Immature natural killer cell (primary cell): ENCODE data around the gene KRTAP10-12. TPM values are rescaled to one million over a fixed set of nuclear protein-coding genes. Genes with fewer than 3 reads are reported as not detected.

ENCODE experiments used
- DNase-seq, 3 donors: peaks; one replicate each; pipeline ENCODE4 v3.0.0; 2022; ENCODE audit warnings: mixed read lengths in 1 of 3
- H3K27ac Mint-ChIP-seq, 6 donors: one replicate each; pipeline ENCODE4 v1.8.0; 2020; ENCODE audit warnings: mixed read lengths in 6 of 6, mild to moderate bottlenecking in 5 of 6, inconsistent platforms in 4 of 6, moderate library complexity in 3 of 6
- H3K27me3 Mint-ChIP-seq, 3 donors: one replicate each; pipeline ENCODE4 v1.8.0; 2020 to 2021; ENCODE audit warnings: low read depth in 3 of 3, mild to moderate bottlenecking in 3 of 3, mixed read lengths in 3 of 3, moderate library complexity in 3 of 3, inconsistent platforms in 1 of 3
- H3K36me3 Mint-ChIP-seq, 3 donors: one replicate each; pipeline ENCODE4 v1.8.0; 2020; ENCODE audit warnings: mixed read lengths in 3 of 3, inconsistent platforms in 2 of 3, mild to moderate bottlenecking in 2 of 3
- H3K4me1 Mint-ChIP-seq, 2 donors: one replicate each; pipeline ENCODE4 v1.8.0; 2020; ENCODE audit warnings: inconsistent platforms in 2 of 2, mild to moderate bottlenecking in 2 of 2, mixed read lengths in 2 of 2, moderate library complexity in 1 of 2
- H3K4me3 Mint-ChIP-seq, 5 donors: one replicate each; pipeline ENCODE4 v1.8.0; 2020; ENCODE audit warnings: mild to moderate bottlenecking in 5 of 5, mixed read lengths in 5 of 5, inconsistent platforms in 3 of 5, moderate library complexity in 3 of 5
- H3K9me3 Mint-ChIP-seq, 6 donors: one replicate each; pipeline ENCODE4 v1.8.0; 2020; ENCODE audit warnings: mild to moderate bottlenecking in 6 of 6, mixed read lengths in 6 of 6, inconsistent platforms in 4 of 6, moderate library complexity in 3 of 6
- polyA plus RNA-seq, 3 donors: library from polyadenylated mRNA; unstranded; fragments of 300-500 nt; fragmentation: Illumina TruSeq; gene quantifications; one replicate each; pipeline ENCODE4 v1.2.3, GENCODE V29; 2021

The KRTAP10-12 gene
- polyA plus RNA-seq, 3 donors from 2014 or later = not detected

GRCh38 chr21:44695184-44695583, 1.8 kb upstream of the KRTAP10-12 start:
- H3K4me1 Mint-ChIP-seq = peaks cover 0 to 8% of the 10 kb centered on the region in 2 donors
- H3K9me3 Mint-ChIP-seq = peaks cover 0 to 18% (median 6%) of the 10 kb centered on the region in 6 donors
- peaks cover 0 to 7% (median 4%) of the 10 kb centered on the region in 3 donors for H3K36me3 Mint-ChIP-seq
- H3K4me3 Mint-ChIP-seq = no peak overlapping the region
- H3K27me3 Mint-ChIP-seq = peaks cover 4 to 16% (median 10%) of the 10 kb centered on the region in 3 donors
- DNase-seq = no peak
- no peak overlapping the region for H3K27ac Mint-ChIP-seq

GRCh38 chr21:44695641-44696040, 1.3 kb upstream of the KRTAP10-12 start:
- Mint-ChIP-seq H3K27ac (no peak overlapping the region), H3K4me1 (peaks cover 0 to 8% of the 10 kb centered on the region in 2 donors), H3K36me3 (peaks cover 0 to 7% (median 4%) of the 10 kb centered on the region in 3 donors), H3K9me3 (peaks cover 0 to 18% (median 6%) of the 10 kb centered on the region in 6 donors), H3K4me3 (no peak overlapping the region), H3K27me3 (peaks cover 5 to 16% (median 10%) of the 10 kb centered on the region in 3 donors)
- DNase-seq = no peak

- Mint-ChIP-seq H3K4me3 (no peak overlapping the region), H3K27me3 (peaks cover 8 to 19% (median 10%) of the 10 kb centered on the region in 3 donors), H3K27ac (no peak overlapping the region), H3K4me1 (peaks cover 0 to 8% of the 10 kb centered on the region in 2 donors), H3K36me3 (peaks cover 0 to 7% (median 4%) of the 10 kb centered on the region in 3 donors), H3K9me3 (peaks cover 0 to 18% (median 6%) of the 10 kb centered on the region in 6 donors)
- no peak for DNase-seq
These were observed 400 bp upstream of the KRTAP10-12 start for GRCh38 chr21:44696572-44696971.

DNA sequence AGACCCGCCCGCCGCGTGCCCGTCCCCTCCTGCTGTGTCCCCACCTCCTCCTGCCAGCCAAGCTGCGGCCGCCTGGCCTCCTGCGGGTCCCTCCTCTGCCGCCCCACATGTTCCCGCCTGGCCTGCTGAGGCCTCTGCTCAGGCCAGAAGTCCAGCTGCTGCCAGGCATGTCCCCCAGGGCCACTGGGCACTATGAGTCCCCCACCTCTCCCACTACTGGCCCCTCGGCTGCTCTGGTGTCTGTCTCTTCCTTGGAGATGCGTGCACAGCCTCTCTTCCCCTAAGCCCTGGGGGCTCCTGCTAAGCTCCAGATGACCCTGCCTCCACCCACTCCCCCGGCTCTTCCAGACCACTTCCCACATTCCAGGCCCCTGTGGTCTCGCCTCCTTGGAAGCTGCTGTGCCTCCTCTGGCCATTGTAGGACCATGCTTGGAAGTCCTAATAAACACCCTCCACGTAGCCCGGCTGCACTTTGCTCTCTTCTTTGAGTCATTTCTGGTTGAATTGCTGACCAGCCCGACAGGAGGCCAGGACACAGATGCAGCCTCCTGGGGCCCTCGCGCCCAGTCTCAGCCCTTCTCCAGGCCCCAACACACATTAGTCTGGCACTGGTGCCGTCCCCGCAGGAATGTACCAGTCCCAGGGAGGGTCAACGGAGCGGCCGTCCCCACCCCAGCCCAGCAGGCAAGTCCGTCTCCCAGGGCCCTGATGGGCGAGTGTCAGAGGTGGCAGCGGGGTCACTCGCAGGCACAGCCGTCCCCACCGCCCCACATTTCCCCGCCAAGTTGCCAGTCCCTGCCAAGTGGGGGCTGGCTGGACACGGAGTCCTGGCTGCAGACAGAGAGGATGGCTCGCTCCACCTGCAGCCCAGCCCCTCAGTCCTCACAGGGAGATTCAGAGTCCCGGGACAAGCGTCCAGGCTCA, 1.1 kb downstream of the KRTAP10-12 start:
- Mint-ChIP-seq H3K27me3 (peaks cover 8 to 24% (median 8%) of the 10 kb centered on the region in 3 donors), H3K4me3 (no peak overlapping the region), H3K9me3 (peaks cover 0 to 5% (median 0%) of the 10 kb centered on the region in 6 donors), H3K27ac (peak overlapping the region in 1 of 6 donors; percentile 55), H3K4me1 (peaks cover 0 to 8% of the 10 kb centered on the region in 2 donors), H3K36me3 (peaks cover 0 to 4% (median 0%) of the 10 kb centered on the region in 3 donors)
- no peak for DNase-seq

DNA sequence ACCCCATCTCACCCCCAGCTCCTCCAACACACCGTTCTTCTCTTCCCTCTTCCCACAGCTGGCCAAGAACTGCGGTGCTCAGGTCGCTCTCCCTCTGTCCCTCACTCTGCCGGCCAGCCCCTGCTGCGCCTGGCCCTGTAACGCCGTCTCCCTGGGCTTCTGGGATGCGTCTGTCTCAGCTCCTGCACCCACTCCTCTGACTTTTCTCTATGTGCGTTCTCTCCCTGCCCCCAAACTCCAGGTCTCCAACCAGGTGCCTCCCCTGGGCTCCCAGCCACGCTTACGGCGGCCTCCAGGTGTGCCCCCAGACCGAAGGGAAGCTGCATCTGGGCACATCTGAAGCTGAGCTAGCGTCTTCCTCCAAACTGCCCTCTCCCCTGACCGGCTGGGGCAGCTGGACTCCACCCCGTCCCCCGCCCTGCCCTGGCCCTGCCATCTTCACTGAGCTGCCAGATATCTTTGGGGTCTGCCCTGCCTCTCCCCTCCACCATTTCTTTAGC, 2.6 kb downstream of the KRTAP10-12 start:
- Mint-ChIP-seq H3K27ac (peak overlapping the region in 1 of 6 donors; percentile 46), H3K36me3 (peaks cover 0 to 4% (median 0%) of the 10 kb centered on the region in 3 donors), H3K27me3 (peaks cover 11 to 26% (median 12%) of the 10 kb centered on the region in 3 donors), H3K4me3 (no peak overlapping the region), H3K9me3 (peaks cover 0 to 4% (median 0%) of the 10 kb centered on the region in 6 donors), H3K4me1 (peaks cover 0 to 3% of the 10 kb centered on the region in 2 donors)
- no peak for DNase-seq

- Mint-ChIP-seq H3K4me3 (no peak overlapping the region), H3K9me3 (peaks cover 0 to 11% (median 4%) of the 10 kb centered on the region in 6 donors), H3K27me3 (peaks cover 14 to 34% (median 18%) of the 10 kb centered on the region in 3 donors), H3K36me3 (peaks cover 0 to 4% (median 0%) of the 10 kb centered on the region in 3 donors), H3K4me1 (peaks cover 3 to 5% of the 10 kb centered on the region in 2 donors), H3K27ac (no peak overlapping the region)
- no peak for DNase-seq
These were observed 3.4 kb downstream of the KRTAP10-12 start for GRCh38 chr21:44700101-44701022.

DNA sequence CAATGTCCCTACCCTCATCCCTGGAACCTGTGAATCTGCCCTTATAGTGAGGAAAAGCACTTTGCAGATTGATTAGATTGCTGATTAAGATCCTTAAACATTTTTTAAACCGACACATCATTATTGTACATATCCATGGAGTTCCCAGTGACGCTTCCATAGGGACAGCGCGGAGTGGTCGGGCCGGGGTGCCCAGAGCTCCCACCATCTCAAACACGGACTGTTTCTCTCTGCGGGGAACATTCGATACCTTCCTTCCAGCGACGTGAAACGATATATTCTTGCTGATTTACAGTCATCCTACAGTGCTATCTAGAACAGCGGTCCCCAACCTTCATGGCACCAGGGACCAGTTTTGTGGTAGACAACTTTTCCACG, 4.0 kb downstream of the KRTAP10-12 start:
- peaks cover 15 to 39% (median 22%) of the 10 kb centered on the region in 3 donors for H3K27me3 Mint-ChIP-seq
- H3K9me3 Mint-ChIP-seq = peaks cover 5 to 17% (median 10%) of the 10 kb centered on the region in 6 donors
- peaks cover 0 to 3% (median 1%) of the 10 kb centered on the region in 3 donors for H3K36me3 Mint-ChIP-seq
- peaks cover 8 to 11% of the 10 kb centered on the region in 2 donors for H3K4me1 Mint-ChIP-seq
- no peak overlapping the region for H3K4me3 Mint-ChIP-seq
- H3K27ac Mint-ChIP-seq = no peak overlapping the region
- DNase-seq = no peak

DNA sequence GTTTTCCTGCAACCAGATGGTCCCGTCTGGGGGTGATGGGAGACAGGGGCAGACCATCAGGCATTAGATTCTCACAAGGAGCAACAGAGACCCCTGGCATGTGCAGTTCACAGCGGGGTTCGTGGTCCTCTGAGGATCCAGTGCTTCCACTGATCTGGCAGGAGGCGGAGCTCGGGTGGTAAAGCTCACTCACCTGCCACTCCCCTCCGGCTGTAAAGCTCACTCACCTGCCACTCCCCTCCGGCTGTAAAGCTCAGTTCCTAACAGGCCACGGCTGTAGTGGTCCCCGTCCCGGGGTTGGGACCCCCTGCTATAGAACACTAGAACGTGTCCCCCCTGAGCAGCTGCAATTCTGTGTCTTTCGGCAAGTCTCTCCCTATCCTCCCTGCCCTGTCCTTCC, 4.6 kb downstream of the KRTAP10-12 start:
- H3K36me3 Mint-ChIP-seq = peaks cover 0 to 3% (median 0%) of the 10 kb centered on the region in 3 donors
- DNase-seq = no peak
- peaks cover 8 to 19% (median 11%) of the 10 kb centered on the region in 6 donors for H3K9me3 Mint-ChIP-seq
- no peak overlapping the region for H3K27ac Mint-ChIP-seq
- peaks cover 17 to 39% (median 22%) of the 10 kb centered on the region in 3 donors for H3K27me3 Mint-ChIP-seq
- peaks cover 12 to 13% of the 10 kb centered on the region in 2 donors for H3K4me1 Mint-ChIP-seq
- H3K4me3 Mint-ChIP-seq = no peak overlapping the region

DNA sequence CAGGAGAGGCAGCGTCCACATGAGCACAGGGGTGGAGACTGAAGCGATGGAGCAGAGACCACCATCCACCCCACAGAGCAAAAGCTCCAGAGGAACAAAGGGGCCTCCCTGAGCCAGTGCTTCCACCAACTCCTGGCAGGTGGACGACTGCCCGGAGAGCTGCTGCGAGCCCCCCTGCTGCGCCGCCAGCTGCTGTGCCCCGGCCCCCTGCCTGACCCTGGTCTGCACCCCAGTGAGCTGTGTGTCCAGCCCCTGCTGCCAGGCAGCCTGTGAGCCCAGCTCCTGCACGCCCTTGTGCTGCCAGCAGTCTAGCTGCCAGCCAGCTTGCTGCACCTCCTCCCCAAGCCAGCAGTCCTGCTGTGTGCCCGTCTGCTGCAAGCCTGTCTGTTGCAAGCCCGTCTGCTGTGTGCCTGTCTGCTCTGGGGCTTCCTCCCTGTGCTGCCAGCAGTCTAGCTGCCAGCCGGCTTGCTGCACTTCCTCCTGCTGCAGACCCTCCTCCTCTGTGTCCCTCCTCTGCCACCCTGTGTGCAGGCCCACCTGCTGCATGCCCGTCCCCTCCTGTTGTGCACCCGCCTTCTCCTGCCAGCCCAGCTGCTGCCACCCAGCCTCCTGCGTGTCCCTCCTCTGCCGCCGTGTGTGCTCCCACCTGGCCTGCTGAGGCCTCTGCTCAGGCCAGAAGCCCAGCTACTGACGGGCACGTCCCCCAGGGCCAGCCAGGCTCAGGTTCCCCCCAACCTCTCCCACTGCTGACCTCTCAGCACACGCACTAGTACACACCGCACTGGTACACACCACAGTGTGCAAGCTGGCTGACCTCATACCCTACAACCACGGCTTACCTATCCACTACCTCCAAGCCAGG, 5.4 kb downstream of the KRTAP10-12 start:
- no peak overlapping the region for H3K27ac Mint-ChIP-seq

GRCh38 chr21:44702973-44703730, 6.2 kb downstream of the KRTAP10-12 start:
- peaks cover 22 to 38% (median 24%) of the 10 kb centered on the region in 3 donors for H3K27me3 Mint-ChIP-seq
- peaks cover 0 to 3% (median 0%) of the 10 kb centered on the region in 3 donors for H3K36me3 Mint-ChIP-seq
- no peak overlapping the region for H3K4me3 Mint-ChIP-seq
- peaks cover 11 to 13% of the 10 kb centered on the region in 2 donors for H3K4me1 Mint-ChIP-seq
- H3K27ac Mint-ChIP-seq = no peak overlapping the region
- DNase-seq = no peak
- H3K9me3 Mint-ChIP-seq = peaks cover 8 to 19% (median 11%) of the 10 kb centered on the region in 6 donors

More for the DNA sequence above, 5.4 kb downstream of the KRTAP10-12 start:
- H3K4me3 Mint-ChIP-seq = no peak overlapping the region
- H3K9me3 Mint-ChIP-seq = peaks cover 8 to 19% (median 11%) of the 10 kb centered on the region in 6 donors
- H3K36me3 Mint-ChIP-seq = peaks cover 0 to 3% (median 0%) of the 10 kb centered on the region in 3 donors
- peaks cover 12 to 13% of the 10 kb centered on the region in 2 donors for H3K4me1 Mint-ChIP-seq
- peaks cover 18 to 38% (median 24%) of the 10 kb centered on the region in 3 donors for H3K27me3 Mint-ChIP-seq
- DNase-seq = no peak

DNA sequence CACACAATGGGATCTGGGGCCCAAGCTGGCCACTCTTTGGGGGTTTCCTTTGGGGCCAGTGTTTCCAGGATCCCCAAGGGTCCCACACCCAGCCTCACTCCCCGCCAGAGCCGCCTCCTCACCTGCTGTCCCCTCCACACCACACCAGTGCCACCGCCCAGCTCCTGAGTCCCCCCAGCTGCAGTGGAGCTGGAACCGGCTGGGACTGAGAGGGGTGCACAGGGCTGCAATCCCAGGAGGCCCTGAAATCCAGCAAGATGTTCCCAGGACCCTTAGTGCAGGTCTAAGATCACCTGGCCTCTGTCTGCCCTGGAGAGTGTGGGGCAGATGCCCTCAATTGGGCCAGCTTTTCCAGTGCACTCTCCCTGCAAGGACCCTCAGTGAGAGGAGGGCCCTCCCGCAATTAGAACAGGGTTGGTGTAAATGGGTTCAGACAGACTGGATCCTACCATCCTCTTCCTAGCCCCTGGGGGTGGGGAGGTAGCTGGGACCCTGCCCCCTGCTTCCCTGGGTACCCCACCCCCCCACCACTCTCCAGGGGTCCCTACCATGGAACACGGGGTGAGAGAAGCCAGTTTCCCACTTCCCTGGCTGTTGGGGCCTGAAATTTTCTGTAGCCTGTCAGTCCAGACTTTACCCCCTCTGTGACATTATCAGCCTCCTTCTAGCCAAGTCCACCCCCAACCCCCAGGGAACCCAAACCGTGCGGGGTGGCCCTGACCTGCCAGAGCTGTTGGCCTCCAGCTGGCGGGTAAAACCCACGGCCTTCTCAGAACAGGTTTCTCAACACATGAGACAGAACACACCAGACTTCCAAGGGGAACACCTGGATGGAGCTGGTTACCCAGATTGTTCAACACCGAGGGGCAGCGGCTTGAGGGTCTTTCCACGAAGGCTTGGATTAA, 7.0 kb downstream of the KRTAP10-12 start:
- Mint-ChIP-seq H3K4me3 (no peak overlapping the region), H3K36me3 (peaks cover 0 to 3% (median 0%) of the 10 kb centered on the region in 3 donors), H3K27ac (no peak overlapping the region), H3K27me3 (peaks cover 21 to 34% (median 28%) of the 10 kb centered on the region in 3 donors), H3K9me3 (peaks cover 8 to 19% (median 11%) of the 10 kb centered on the region in 6 donors), H3K4me1 (peaks cover 11 to 13% of the 10 kb centered on the region in 2 donors)
- no peak for DNase-seq
